Mesothelial cell of epicardium (in vitro differentiated cells): ENCODE measurements around the gene GPRIN1. TPM values are rescaled to one million over a fixed set of nuclear protein-coding genes. Genes with fewer than 3 reads are reported as not detected.
A peak's percentile ranks its signal among the peaks of the same experiment; 100 is the strongest.

Experiments used
- DNase-seq, 2 experiments: peaks; one replicate each; pipeline ENCODE4 v3.0.0; 2021; ENCODE audit warnings: low spot score in 2 of 2; ENCODE audit not compliant: unreplicated experiment in 2 of 2
- H3K27ac Mint-ChIP-seq: 2 replicates; pipeline ENCODE4 v1.8.0; 2021; ENCODE audit warnings: mixed read lengths
- H3K27me3 Mint-ChIP-seq: 2 replicates; pipeline ENCODE4 v1.8.0; 2021; ENCODE audit warnings: low read depth, mixed read lengths
- H3K36me3 Mint-ChIP-seq: 2 replicates; pipeline ENCODE4 v1.8.0; 2021; ENCODE audit warnings: mixed read lengths
- H3K4me1 Mint-ChIP-seq: 2 replicates; pipeline ENCODE4 v1.8.0; 2021; ENCODE audit warnings: mixed read lengths
- H3K4me3 Mint-ChIP-seq: 2 replicates; pipeline ENCODE4 v1.8.0; 2021; ENCODE audit warnings: mild to moderate bottlenecking, moderate library complexity, mixed read lengths
- H3K9me3 Mint-ChIP-seq: 2 replicates; pipeline ENCODE4 v1.8.0; 2021; ENCODE audit warnings: mixed read lengths
- CTCF ChIP-seq: fragments of 200-600 bp; sonication (generic); IDR thresholded peaks from one replicate; pipeline ENCODE4 v1.5.0; 2021; ENCODE audit warnings: antibody characterized with exemption; ENCODE audit not compliant: unreplicated experiment
- total RNA-seq: library from RNA; stranded (reverse); gene quantifications from 3 replicates; pipeline ENCODE4 v1.2.1, GENCODE V29; 2021

The GPRIN1 gene
- total RNA-seq, 1 donor from 2014 or later = 1.3 TPM

- no peak for DNase-seq
- Mint-ChIP-seq H3K27ac (no peak overlapping the region), H3K36me3 (no peaks in the 10 kb centered on the region), H3K4me1 (peaks cover 4% of the 10 kb centered on the region), H3K27me3 (peaks cover 95% of the 10 kb centered on the region), H3K4me3 (peak overlapping the region; percentile 37), H3K9me3 (no peaks in the 10 kb centered on the region)
- TF ChIP-seq CTCF = no peak
Observed at GRCh38 chr5:176628406-176629228, 18.7 kb upstream of the GPRIN1 start.

- TF ChIP-seq CTCF = no peak
- H3K27me3 Mint-ChIP-seq = peaks cover 94% of the 10 kb centered on the region
- no peaks in the 10 kb centered on the region for H3K9me3 Mint-ChIP-seq
- H3K4me3 Mint-ChIP-seq = no peak overlapping the region
- no peaks in the 10 kb centered on the region for H3K36me3 Mint-ChIP-seq
- no peak overlapping the region for H3K27ac Mint-ChIP-seq
- H3K4me1 Mint-ChIP-seq = peaks cover 4% of the 10 kb centered on the region
- DNase-seq = no peak
Observed at GRCh38 chr5:176627582-176627981, 17.6 kb upstream of the GPRIN1 start.

GRCh38 chr5:176626876-176627236, 16.9 kb upstream of the GPRIN1 start:
- Mint-ChIP-seq H3K27ac (no peak overlapping the region), H3K4me1 (peaks cover 4% of the 10 kb centered on the region), H3K27me3 (peaks cover 94% of the 10 kb centered on the region), H3K4me3 (no peak overlapping the region), H3K36me3 (no peaks in the 10 kb centered on the region), H3K9me3 (no peaks in the 10 kb centered on the region)
- TF ChIP-seq CTCF = no peak
- no peak for DNase-seq

- no peaks in the 10 kb centered on the region for H3K9me3 Mint-ChIP-seq
- peaks cover 94% of the 10 kb centered on the region for H3K27me3 Mint-ChIP-seq
- H3K27ac Mint-ChIP-seq = no peak overlapping the region
Observed at GRCh38 chr5:176625966-176626875, 16.3 kb upstream of the GPRIN1 start.

GRCh38 chr5:176625512-176625911, 15.6 kb upstream of the GPRIN1 start:
- no peak for DNase-seq
- H3K27me3 Mint-ChIP-seq = peaks cover 94% of the 10 kb centered on the region
- no peaks in the 10 kb centered on the region for H3K9me3 Mint-ChIP-seq
- H3K36me3 Mint-ChIP-seq = no peaks in the 10 kb centered on the region
- peaks cover 2% of the 10 kb centered on the region for H3K4me1 Mint-ChIP-seq
- H3K27ac Mint-ChIP-seq = no peak overlapping the region
- H3K4me3 Mint-ChIP-seq = no peak overlapping the region
- no peak for TF ChIP-seq CTCF

More at GRCh38 chr5:176625966-176626875, 16.3 kb upstream of the GPRIN1 start:
- Mint-ChIP-seq H3K36me3 (no peaks in the 10 kb centered on the region), H3K4me3 (no peak overlapping the region), H3K4me1 (peaks cover 4% of the 10 kb centered on the region)
- no peak for DNase-seq
- no peak for TF ChIP-seq CTCF
